Activated CD4-positive, alpha-beta T cell treated with anti-CD3 and anti-CD28 coated beads, Interleukin-2, amount 10 ng/mL, durations not matched to agents 7 days and 5 days (primary cell): ENCODE results near the gene PCGF2. TPM values are rescaled to one million over a fixed set of nuclear protein-coding genes. Genes with fewer than 3 reads are reported as not detected.
A peak's percentile ranks its signal among the peaks of the same experiment; 100 is the strongest.

Experiments used
- CTCF ChIA-PET: fragments of 350-600 bp; sonication (Branson Sonifier 250); formaldehyde crosslinking; loops from one replicate; lab custom pipeline; 2021; ENCODE audit warnings: antibody characterized with exemption; lab: Charles Lee
- POLR2A ChIA-PET: fragments of 350-600 bp; sonication (Branson Sonifier 250); formaldehyde crosslinking; loops from one replicate; lab custom pipeline; 2021; ENCODE audit warnings: antibody characterized with exemption; lab: Charles Lee
- DNase-seq: peaks from one replicate; pipeline ENCODE4 v3.0.0-alpha.2; 2020
- H3K27ac Mint-ChIP-seq: one replicate; pipeline ENCODE4 v1.8.0; 2021; ENCODE audit warnings: mild to moderate bottlenecking, moderate library complexity, mixed read lengths
- H3K27me3 Mint-ChIP-seq: one replicate; pipeline ENCODE4 v1.8.0; 2021; ENCODE audit warnings: mixed read lengths
- H3K36me3 Mint-ChIP-seq: one replicate; pipeline ENCODE4 v1.8.0; 2021; ENCODE audit warnings: low read depth, mixed read lengths
- H3K4me1 Mint-ChIP-seq: one replicate; pipeline ENCODE4 v1.8.0; 2021; ENCODE audit warnings: mixed read lengths
- H3K4me3 Mint-ChIP-seq: one replicate; pipeline ENCODE4 v1.8.0; 2021; ENCODE audit warnings: mild to moderate bottlenecking, moderate library complexity, mixed read lengths
- H3K9me3 Mint-ChIP-seq: one replicate; pipeline ENCODE4 v1.8.0; 2021; ENCODE audit warnings: mixed read lengths
- total RNA-seq, 2 experiments: library from RNA; stranded (reverse); gene quantifications; one replicate each; pipeline ENCODE4 v1.2.3, GENCODE V29; 2021

PCGF2 gene
- total RNA-seq, 2 experiments from 2014 or later: 0.22 to 0.23 TPM

DNA sequence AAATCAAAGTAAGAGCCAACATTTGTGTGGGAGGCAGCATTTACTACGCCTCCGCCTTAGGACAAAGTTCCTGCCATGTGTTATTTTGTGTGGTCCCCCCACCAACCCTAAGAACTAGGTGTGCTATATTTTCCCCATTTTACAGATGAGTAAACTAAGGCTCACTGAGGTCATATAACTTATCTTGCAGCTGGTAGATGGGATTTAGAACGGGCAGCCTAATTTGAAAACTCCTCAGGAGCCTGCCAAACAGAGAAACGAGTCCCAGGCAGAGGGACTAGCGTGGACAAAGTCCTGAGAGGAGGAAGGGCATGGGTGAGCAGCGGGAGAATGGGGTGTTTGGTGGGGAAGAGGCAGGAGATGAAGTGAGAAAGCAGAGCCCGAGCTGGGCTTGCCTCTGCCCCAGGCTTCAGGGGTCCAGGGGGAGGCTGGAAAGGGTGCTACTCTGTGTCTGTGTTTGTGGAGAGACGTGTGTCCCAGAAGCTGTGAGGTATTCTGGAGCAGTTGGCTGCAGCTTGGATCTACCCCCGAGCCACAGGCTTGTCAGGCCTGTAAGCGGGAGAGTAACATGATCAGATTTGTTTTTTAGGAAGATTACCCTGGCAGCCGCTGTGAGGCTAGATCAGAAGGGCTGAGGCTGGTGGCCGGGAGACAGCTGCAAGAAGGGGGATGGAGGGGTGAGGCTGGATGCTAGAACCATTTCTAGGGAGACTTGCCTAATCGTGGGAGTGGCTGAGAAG lies 38.1 kb downstream of the PCGF2 start:
- H3K27me3 Mint-ChIP-seq: no peaks in the 10 kb centered on the region

DNA sequence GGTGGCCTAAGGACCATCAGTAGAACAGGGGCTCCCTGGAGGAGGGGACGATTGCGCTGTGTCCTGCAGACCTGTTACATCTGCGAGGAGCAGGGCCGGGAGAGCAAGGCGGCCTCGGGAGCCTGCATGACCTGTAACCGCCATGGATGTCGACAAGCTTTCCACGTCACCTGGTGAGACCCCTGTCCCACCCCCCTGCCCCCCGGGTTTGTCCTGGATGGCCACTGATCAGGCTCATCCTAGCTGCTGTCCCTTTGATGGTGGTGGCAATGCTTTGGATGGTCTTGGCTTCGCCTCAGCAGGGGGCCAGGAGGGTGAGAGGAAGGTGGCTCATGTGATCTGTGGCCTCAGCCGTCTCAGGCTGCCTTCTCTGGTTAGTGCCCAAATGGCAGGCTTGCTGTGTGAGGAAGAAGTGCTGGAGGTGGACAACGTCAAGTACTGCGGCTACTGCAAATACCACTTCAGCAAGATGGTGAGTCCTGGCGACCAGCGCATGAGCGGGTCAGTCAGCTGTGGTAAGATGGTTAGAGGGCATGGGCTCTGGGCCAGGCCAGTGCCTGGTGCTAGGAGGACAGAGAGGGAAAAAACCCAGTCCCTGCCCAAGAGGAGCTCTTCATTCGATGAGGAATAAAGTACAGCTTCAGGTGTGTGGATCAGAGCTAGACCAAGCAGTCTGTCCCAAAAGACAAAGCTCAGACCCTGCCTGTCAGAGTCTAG lies 38.9 kb downstream of the PCGF2 start:
- H3K27me3 Mint-ChIP-seq: no peaks in the 10 kb centered on the region
- H3K4me3 Mint-ChIP-seq: no peak overlapping the region
- DNase-seq: no peak
- peaks cover 67% of the 10 kb centered on the region for H3K36me3 Mint-ChIP-seq
- ChIA-PET POLR2A (no interaction called here), CTCF (interaction anchor here (1.1 to 1.9 kb wide), 3 partner anchors 10 to 33 kb away, joined by 3 to 6 read pairs (median 4); no protein-coding TSS in a partner anchor)
- H3K4me1 Mint-ChIP-seq: peaks cover 64% of the 10 kb centered on the region
- H3K27ac Mint-ChIP-seq: peak overlapping the region; percentile 2
- no peaks in the 10 kb centered on the region for H3K9me3 Mint-ChIP-seq

More for the DNA sequence above, 38.1 kb downstream of the PCGF2 start:
- DNase-seq: no peak
- H3K4me3 Mint-ChIP-seq: no peak overlapping the region
- peaks cover 61% of the 10 kb centered on the region for H3K4me1 Mint-ChIP-seq
- peaks cover 72% of the 10 kb centered on the region for H3K36me3 Mint-ChIP-seq
- peak overlapping the region; percentile 5 for H3K27ac Mint-ChIP-seq
- CTCF ChIA-PET: interaction anchor here (1.1 to 1.9 kb wide), 6 partner anchors 8 to 33 kb away, joined by 3 to 8 read pairs (median 4); no protein-coding TSS in a partner anchor
- POLR2A ChIA-PET: no interaction called here
- H3K9me3 Mint-ChIP-seq: no peaks in the 10 kb centered on the region

DNA sequence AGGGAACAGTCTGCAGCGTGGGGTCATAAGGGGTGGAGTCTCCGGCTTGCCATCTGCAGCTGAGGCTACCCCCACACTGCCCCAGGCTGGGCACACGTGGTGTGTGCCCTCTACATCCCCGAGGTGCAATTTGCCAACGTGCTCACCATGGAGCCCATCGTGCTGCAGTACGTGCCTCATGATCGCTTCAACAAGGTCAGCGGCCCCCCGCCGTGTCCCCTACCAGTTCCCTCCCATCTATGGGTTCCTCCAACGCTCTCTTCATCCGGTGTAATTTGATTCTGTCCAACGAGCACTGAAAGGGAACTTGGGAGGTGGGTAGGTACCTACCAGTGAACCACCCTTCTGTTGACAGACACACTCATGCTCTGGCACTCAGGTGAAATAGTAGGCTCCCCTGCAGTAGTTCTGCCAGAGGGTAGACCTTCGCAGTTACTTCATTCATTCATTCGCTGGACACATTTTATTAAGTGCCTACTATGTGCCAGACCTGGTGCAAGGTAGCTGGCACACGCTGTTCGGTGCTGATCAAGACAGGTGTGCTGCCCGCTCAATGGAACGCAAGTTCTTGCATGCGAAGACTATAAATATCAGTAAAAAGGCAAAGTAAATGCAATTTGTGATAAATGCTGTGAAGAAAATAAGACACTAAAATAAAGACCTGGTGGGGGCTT lies 40.3 kb downstream of the PCGF2 start:
- H3K27me3 Mint-ChIP-seq: no peaks in the 10 kb centered on the region
- peak overlapping the region; percentile 93 for H3K4me3 Mint-ChIP-seq
- H3K9me3 Mint-ChIP-seq: no peaks in the 10 kb centered on the region
- peaks cover 58% of the 10 kb centered on the region for H3K36me3 Mint-ChIP-seq
- H3K27ac Mint-ChIP-seq: peak overlapping the region; percentile 11
- DNase-seq: no peak
- POLR2A ChIA-PET: interaction anchor here (0.5 kb wide), 1 partner anchor 1768 kb away, joined by 3 read pairs; no protein-coding TSS in a partner anchor
- CTCF ChIA-PET: interaction anchor here (0.6 to 1.9 kb wide), 3 partner anchors 20 to 87 kb away, joined by 3 to 10 read pairs (median 3); no protein-coding TSS in a partner anchor
- peaks cover 58% of the 10 kb centered on the region for H3K4me1 Mint-ChIP-seq

DNA sequence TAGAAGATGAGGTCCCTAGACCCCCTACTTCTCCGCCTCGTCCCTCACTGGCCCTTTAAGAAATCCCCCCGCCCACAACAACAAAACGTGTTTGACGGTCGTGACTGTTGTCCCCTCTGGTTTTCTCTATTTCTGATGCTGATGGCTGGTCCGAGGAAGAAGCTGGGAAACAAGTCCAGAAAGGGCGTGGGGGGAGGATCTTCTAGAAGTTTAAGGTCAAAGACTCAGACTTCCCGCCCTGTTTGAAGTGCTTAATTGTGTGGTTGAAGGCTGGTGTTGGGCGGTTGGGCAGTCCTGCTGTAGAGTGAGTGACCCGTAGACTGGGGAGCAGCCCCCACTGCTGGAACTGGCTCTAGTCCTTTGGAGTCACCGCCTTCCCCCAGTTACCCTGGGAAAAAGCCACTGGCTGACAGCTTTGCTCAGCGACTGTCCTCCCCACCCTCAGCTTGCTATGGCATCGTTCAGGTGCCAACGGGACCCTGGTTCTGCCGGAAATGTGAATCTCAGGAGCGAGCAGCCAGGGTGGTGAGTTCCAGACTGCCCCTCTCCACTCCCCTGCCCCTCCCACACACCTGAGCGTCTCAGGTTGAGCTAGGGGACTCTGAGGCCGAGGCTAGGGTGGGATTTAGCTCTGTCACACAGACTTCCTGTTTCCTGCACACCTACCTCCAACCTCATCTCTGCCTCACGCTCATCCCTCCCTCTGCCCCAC lies 41.5 kb downstream of the PCGF2 start:
- POLR2A ChIA-PET: interaction anchor here (1.2 kb wide), 1 partner anchor 22 kb away, joined by 5 read pairs; no protein-coding TSS in a partner anchor
- Mint-ChIP-seq H3K36me3 (peaks cover 50% of the 10 kb centered on the region), H3K9me3 (no peaks in the 10 kb centered on the region), H3K27ac (peak overlapping the region; percentile 86), H3K27me3 (no peaks in the 10 kb centered on the region), H3K4me1 (peaks cover 54% of the 10 kb centered on the region), H3K4me3 (peak overlapping the region; percentile 93)
- DNase-seq: peak; percentile 28
- CTCF ChIA-PET: interaction anchor here (0.6 to 1.9 kb wide), 8 partner anchors 9 to 447 kb away, joined by 3 to 10 read pairs (median 4); no protein-coding TSS in a partner anchor

DNA sequence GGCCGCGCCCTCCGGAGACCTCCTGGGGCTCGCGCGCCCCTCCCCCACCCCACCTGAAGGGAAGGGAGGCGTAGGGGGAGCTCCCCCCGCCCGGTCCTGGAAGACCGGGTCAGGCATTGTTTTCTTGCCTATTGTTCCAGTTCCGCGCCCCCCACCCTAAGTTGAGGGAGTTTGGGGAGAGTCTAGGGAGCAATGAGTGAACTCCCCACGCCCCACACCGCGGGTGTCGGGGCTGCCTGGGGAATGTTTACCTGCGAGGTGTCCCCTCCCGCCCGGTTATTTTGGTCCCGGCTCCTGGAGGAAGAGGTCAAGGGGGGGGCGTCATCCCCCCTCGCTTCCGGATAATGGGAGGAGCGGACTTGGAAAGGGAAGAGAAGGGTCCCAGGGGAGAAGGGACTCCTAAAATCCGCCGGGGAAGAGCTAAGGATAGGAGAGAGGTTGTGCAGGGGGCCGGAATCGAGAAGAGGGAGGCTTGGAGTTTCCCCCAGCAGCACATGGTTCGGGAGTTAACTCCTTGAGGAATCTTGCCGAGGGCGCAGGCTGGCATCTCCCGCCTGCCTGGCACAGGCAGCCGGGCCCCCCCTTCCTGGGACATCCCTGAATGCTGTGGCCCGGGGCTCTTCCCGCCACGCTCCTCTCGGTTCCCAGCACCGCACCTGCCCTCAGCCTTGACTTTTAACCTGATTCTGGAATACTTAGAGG lies 42.2 kb downstream of the PCGF2 start:
- H3K36me3 Mint-ChIP-seq: peaks cover 43% of the 10 kb centered on the region
- H3K27ac Mint-ChIP-seq: peak overlapping the region; percentile 86
- DNase-seq: peak; percentile 17

GRCh38 chr17:38705523-38705802 lies 42.7 kb downstream of the PCGF2 start:
- H3K36me3 Mint-ChIP-seq: peaks cover 38% of the 10 kb centered on the region
- peaks cover 51% of the 10 kb centered on the region for H3K4me1 Mint-ChIP-seq
- no peak for DNase-seq
- no peaks in the 10 kb centered on the region for H3K27me3 Mint-ChIP-seq
- CTCF ChIA-PET: interaction anchor here (1.4 to 1.9 kb wide), 4 partner anchors 10 to 29 kb away, joined by 3 to 8 read pairs (median 7); no protein-coding TSS in a partner anchor
- peak overlapping the region; percentile 93 for H3K4me3 Mint-ChIP-seq
- H3K27ac Mint-ChIP-seq: peak overlapping the region; percentile 75
- POLR2A ChIA-PET: interaction anchor here (0.6 to 1.6 kb wide), 3 partner anchors 13 to 40 kb away, joined by 3 to 7 read pairs (median 4); no protein-coding TSS in a partner anchor
- H3K9me3 Mint-ChIP-seq: no peaks in the 10 kb centered on the region

More for the DNA sequence above, 42.2 kb downstream of the PCGF2 start:
- H3K4me1 Mint-ChIP-seq: peaks cover 54% of the 10 kb centered on the region
- CTCF ChIA-PET: interaction anchor here (1.9 kb wide), 3 partner anchors 10 to 29 kb away, joined by 7 to 10 read pairs (median 8); no protein-coding TSS in a partner anchor
- peak overlapping the region; percentile 93 for H3K4me3 Mint-ChIP-seq
- POLR2A ChIA-PET: interaction anchor here (0.6 to 1.2 kb wide), 2 partner anchors 23 to 40 kb away, joined by 4 to 5 read pairs; no protein-coding TSS in a partner anchor
- H3K9me3 Mint-ChIP-seq: no peaks in the 10 kb centered on the region
- no peaks in the 10 kb centered on the region for H3K27me3 Mint-ChIP-seq

GRCh38 chr17:38704606-38705522 lies 43.3 kb downstream of the PCGF2 start, which contains the start of gene MLLT6:
Gene MLLT6, plus strand, starts transcription at chr17:38705273. Its CDS starts 360 bp downstream, at chr17:38705633.
- peak within 1 kb of the TSS; percentile 93 for H3K4me3 Mint-ChIP-seq
- DNase-seq: peak; percentile 82
- peaks cover 50% of the 10 kb centered on the region for H3K4me1 Mint-ChIP-seq
- H3K27me3 Mint-ChIP-seq: no peaks in the 10 kb centered on the region
- H3K36me3 Mint-ChIP-seq: peaks cover 32% of the 10 kb centered on the region
- H3K9me3 Mint-ChIP-seq: no peaks in the 10 kb centered on the region
- peak within 1 kb of the TSS; percentile 98 for H3K27ac Mint-ChIP-seq
- ChIA-PET CTCF (interaction anchor here (1.1 to 1.6 kb wide), 3 partner anchors 11 to 24 kb away, joined by 3 to 7 read pairs (median 3); no protein-coding TSS in a partner anchor), POLR2A (interaction anchor here (0.6 to 1.6 kb wide), 4 partner anchors 14 to 39 kb away, joined by 3 to 7 read pairs (median 4); no protein-coding TSS in a partner anchor)

GRCh38 chr17:38703742-38704605 lies 44.2 kb downstream of the PCGF2 start:
- ChIA-PET POLR2A (interaction anchor here (1.0 to 1.6 kb wide), 3 partner anchors 15 to 25 kb away, joined by 3 to 7 read pairs (median 3); no protein-coding TSS in a partner anchor), CTCF (interaction anchor here (1.1 to 1.6 kb wide), 3 partner anchors 12 to 25 kb away, joined by 3 to 7 read pairs (median 3); no protein-coding TSS in a partner anchor)
- H3K36me3 Mint-ChIP-seq: peaks cover 25% of the 10 kb centered on the region
- H3K27me3 Mint-ChIP-seq: no peaks in the 10 kb centered on the region
- peak overlapping the region; percentile 98 for H3K27ac Mint-ChIP-seq
- DNase-seq: peak; percentile 79
- no peaks in the 10 kb centered on the region for H3K9me3 Mint-ChIP-seq
- peaks cover 47% of the 10 kb centered on the region for H3K4me1 Mint-ChIP-seq
- H3K4me3 Mint-ChIP-seq: peak overlapping the region; percentile 93

GRCh38 chr17:38702916-38703741 lies 45.0 kb downstream of the PCGF2 start:
- peaks cover 20% of the 10 kb centered on the region for H3K36me3 Mint-ChIP-seq
- peaks cover 46% of the 10 kb centered on the region for H3K4me1 Mint-ChIP-seq
- ChIA-PET CTCF (no interaction called here), POLR2A (no interaction called here)
- H3K27me3 Mint-ChIP-seq: no peaks in the 10 kb centered on the region
- no peak for DNase-seq
- H3K27ac Mint-ChIP-seq: peak overlapping the region; percentile 98
- no peaks in the 10 kb centered on the region for H3K9me3 Mint-ChIP-seq
- peak overlapping the region; percentile 93 for H3K4me3 Mint-ChIP-seq
